Astrocyte (in vitro differentiated cells and primary cell): ENCODE results near the gene CEBPG. TPM values are rescaled to one million over a fixed set of nuclear protein-coding genes. Genes with fewer than 3 reads are reported as not detected.

ENCODE experiments used
- DNase-seq: peaks from one replicate; pipeline ENCODE4 v3.0.0-alpha.2; 2010; ENCODE audit warnings: low read depth
- FAIRE-seq: peaks from 2 replicates; lab custom pipeline; 2011; peaks lifted over from hg19 to GRCh38; lab: Jason Lieb, UNC
- H2AFZ ChIP-seq: 2 replicates; pipeline ENCODE4 v1.6.0; 2012; ENCODE audit warnings: low read depth, low read length, inconsistent platforms
- H3K27ac ChIP-seq: 2 replicates; pipeline ENCODE4 v1.5.1; 2011; ENCODE audit warnings: low read depth, low read length, inconsistent platforms
- H3K27me3 ChIP-seq: 2 replicates; pipeline ENCODE4 v1.6.0; 2011; ENCODE audit warnings: low read length, inconsistent platforms; ENCODE audit not compliant: insufficient read depth
- H3K36me3 ChIP-seq: 2 replicates; pipeline ENCODE4 v1.5.1; 2011; ENCODE audit warnings: low read length, inconsistent platforms; ENCODE audit not compliant: insufficient read depth
- H3K4me1 ChIP-seq: 2 replicates; pipeline ENCODE4 v1.5.1; 2011; ENCODE audit warnings: low read length, inconsistent platforms; ENCODE audit not compliant: insufficient read depth
- H3K4me2 ChIP-seq: 2 replicates; pipeline ENCODE4 v1.6.0; 2012; ENCODE audit warnings: low read length, inconsistent platforms
- H3K4me3 ChIP-seq: 2 replicates; pipeline ENCODE4 v1.5.1; 2011; ENCODE audit warnings: low read depth, mild to moderate bottlenecking, low read length, inconsistent platforms; ENCODE audit not compliant: insufficient read depth
- H3K79me2 ChIP-seq: 2 replicates; pipeline ENCODE4 v1.6.0; 2012; ENCODE audit warnings: mild to moderate bottlenecking, low read length, inconsistent platforms; ENCODE audit not compliant: insufficient read depth
- H3K9ac ChIP-seq: 2 replicates; pipeline ENCODE4 v1.6.0; 2012; ENCODE audit warnings: mild to moderate bottlenecking, low read length, inconsistent platforms
- H3K9me3 ChIP-seq: 2 replicates; pipeline ENCODE4 v1.5.1; 2012; ENCODE audit warnings: low read depth, mild to moderate bottlenecking, low read length, inconsistent platforms; ENCODE audit not compliant: insufficient read depth
- H4K20me1 ChIP-seq: 2 replicates; pipeline ENCODE4 v1.6.0; 2012; ENCODE audit warnings: low read length, inconsistent platforms; ENCODE audit not compliant: insufficient read depth
- H3K27ac Mint-ChIP-seq: one replicate; pipeline ENCODE4 v1.8.0; 2021; ENCODE audit warnings: mild to moderate bottlenecking, mixed read lengths; ENCODE audit not compliant: unreplicated experiment
- H3K27me3 Mint-ChIP-seq: one replicate; pipeline ENCODE4 v1.8.0; 2021; ENCODE audit warnings: low read depth, mixed read lengths; ENCODE audit not compliant: unreplicated experiment
- H3K36me3 Mint-ChIP-seq: one replicate; pipeline ENCODE4 v1.8.0; 2021; ENCODE audit warnings: low read depth, mixed read lengths; ENCODE audit not compliant: unreplicated experiment
- H3K4me1 Mint-ChIP-seq: one replicate; pipeline ENCODE4 v1.8.0; 2021; ENCODE audit warnings: low read depth, mixed read lengths; ENCODE audit not compliant: unreplicated experiment
- H3K4me3 Mint-ChIP-seq: one replicate; pipeline ENCODE4 v1.8.0; 2021; ENCODE audit warnings: mild to moderate bottlenecking, moderate library complexity, mixed read lengths; ENCODE audit not compliant: unreplicated experiment
- H3K9me3 Mint-ChIP-seq: one replicate; pipeline ENCODE4 v1.8.0; 2021; ENCODE audit warnings: mild to moderate bottlenecking, mixed read lengths; ENCODE audit not compliant: unreplicated experiment
- CTCF ChIP-seq: IDR thresholded peaks from 2 replicates; pipeline ENCODE4 v1.5.1; 2011; ENCODE audit warnings: low read depth, mild to moderate bottlenecking, inconsistent platforms, low read length, moderate library complexity; ENCODE audit not compliant: insufficient read depth
- EZH2 ChIP-seq: IDR thresholded peaks from 2 replicates; pipeline ENCODE4 v1.6.1; 2012; ENCODE audit warnings: mild to moderate bottlenecking, low read length, inconsistent platforms; ENCODE audit not compliant: insufficient read depth
- total RNA-seq: library from RNA; stranded (reverse); gene quantifications from 2 replicates; pipeline ENCODE4 v1.2.1, GENCODE V29; 2021

Gene CEBPG
- total RNA-seq, 1 donor from 2014 or later: 31.7 TPM

- no peak overlapping the region for H3K4me3 ChIP-seq
- Mint-ChIP-seq H3K9me3 (no peaks in the 10 kb centered on the region), H3K4me1 (peaks cover 9% of the 10 kb centered on the region), H3K4me3 (no peak overlapping the region), H3K36me3 (peaks cover 2% of the 10 kb centered on the region), H3K27ac (no peak overlapping the region), H3K27me3 (peaks cover 2% of the 10 kb centered on the region)
- DNase-seq (no peak), FAIRE-seq (no peak)
- TF ChIP-seq CTCF (no peak), EZH2 (no peak)
- H3K4me1 ChIP-seq: peaks cover 35% of the 10 kb centered on the region
- no peak overlapping the region for H3K27ac ChIP-seq
- no peak overlapping the region for H2AFZ ChIP-seq
- H3K4me2 ChIP-seq: no peak overlapping the region
- no peaks in the 10 kb centered on the region for H3K9me3 ChIP-seq
- H3K27me3 ChIP-seq: no peaks in the 10 kb centered on the region
- H4K20me1 ChIP-seq: peaks cover 51% of the 10 kb centered on the region
- H3K36me3 ChIP-seq: no peaks in the 10 kb centered on the region
- no peaks in the 10 kb centered on the region for H3K79me2 ChIP-seq
- H3K9ac ChIP-seq: no peak overlapping the region
Observed at GRCh38 chr19:33398361-33399060, 25.0 kb downstream of the CEBPG start.

GRCh38 chr19:33399081-33399744 lies 25.7 kb downstream of the CEBPG start:
- peaks cover 44% of the 10 kb centered on the region for H4K20me1 ChIP-seq
- Mint-ChIP-seq H3K27ac (no peak overlapping the region), H3K4me3 (no peak overlapping the region), H3K4me1 (peaks cover 7% of the 10 kb centered on the region), H3K27me3 (peaks cover 2% of the 10 kb centered on the region), H3K9me3 (no peaks in the 10 kb centered on the region), H3K36me3 (peaks cover 2% of the 10 kb centered on the region)
- DNase-seq: no peak
- H3K9me3 ChIP-seq: no peaks in the 10 kb centered on the region
- H3K27me3 ChIP-seq: no peaks in the 10 kb centered on the region
- TF ChIP-seq EZH2 (no peak), CTCF (no peak)
- no peaks in the 10 kb centered on the region for H3K79me2 ChIP-seq
- H3K4me1 ChIP-seq: peaks cover 28% of the 10 kb centered on the region
- H3K27ac ChIP-seq: no peak overlapping the region
- no peak overlapping the region for H3K9ac ChIP-seq
- no peaks in the 10 kb centered on the region for H3K36me3 ChIP-seq
- no peak overlapping the region for H3K4me3 ChIP-seq
- FAIRE-seq: no peak
- no peak overlapping the region for H2AFZ ChIP-seq
- no peak overlapping the region for H3K4me2 ChIP-seq
